ENCODE measurements around the gene CEACAM16. TPM values are rescaled to one million over a fixed set of nuclear protein-coding genes. Genes with fewer than 3 reads are reported as not detected.

Gene CEACAM16
- polyA plus RNA-seq, 1 donor (not counting 4 experiments of a cell fraction or from before 2014, with no cell fraction given): not detected

DNA sequence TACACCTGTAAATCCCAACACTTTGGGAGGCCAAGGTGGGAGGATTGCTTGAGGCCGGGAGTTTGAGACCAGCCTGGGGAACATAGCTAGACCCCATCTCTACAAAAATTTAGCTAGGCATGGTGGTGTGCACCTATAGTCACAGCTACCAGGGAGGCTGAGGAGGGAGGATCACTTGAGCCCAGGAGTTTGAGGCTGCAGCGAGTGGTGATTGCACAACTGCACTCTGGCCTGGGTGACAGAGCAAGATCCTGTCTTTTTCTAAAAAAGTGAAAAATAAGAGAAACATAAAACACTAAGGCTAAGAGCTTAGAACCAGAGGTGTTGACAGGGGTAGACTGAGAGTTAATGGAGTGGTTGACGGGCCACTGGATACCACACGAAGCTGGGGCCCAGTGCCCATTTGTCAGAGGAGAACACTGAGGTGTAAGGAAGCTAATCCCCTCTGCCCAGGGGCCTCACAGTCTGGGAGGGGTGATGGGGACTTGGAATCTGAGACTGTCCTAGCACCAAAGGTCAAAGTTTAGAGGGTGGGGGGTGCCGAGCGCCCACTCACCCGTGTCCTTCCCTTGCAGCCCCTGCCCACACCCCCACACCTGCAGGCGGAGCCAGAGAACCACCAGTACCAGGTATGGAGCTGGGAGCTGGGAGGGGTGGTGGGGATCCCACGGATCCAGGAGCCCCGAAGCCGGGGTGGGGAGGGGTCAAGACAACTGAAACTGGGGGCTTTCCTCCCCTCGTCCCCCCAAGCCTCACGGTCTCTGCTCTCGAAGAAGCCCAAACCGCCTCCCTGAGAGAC lies 16.8 kb upstream of the CEACAM16 start:
- dilution Hi-C loops (cut with MboI; ENCODE audit: extremely low pct_ligation_motif_present, low sequenced_read_pairs): no loop called here
- DNase-seq (ENCODE audit: low read depth, low spot score) (no peak), FAIRE-seq (no peak)
- Histone ChIP-seq H3K4me1 (ENCODE audit: control insufficient read depth, extremely low read depth, insufficient read depth, low read length) (peaks cover 16% of the 10 kb centered on the region), H3K36me3 (ENCODE audit: control insufficient read depth in 2 of 2, extremely low read depth in 1 of 2, insufficient read depth in 2 of 2, low read length in 2 of 2) (peaks cover 0 to 5% of the 10 kb centered on the region in 2 experiments), H3K9me1 (ENCODE audit: control insufficient read depth, extremely low read depth, insufficient read depth, low read length) (no peaks in the 10 kb centered on the region), H3K27me3 (ENCODE audit: control insufficient read depth, extremely low read depth, insufficient read depth, low read length) (no peaks in the 10 kb centered on the region), H3K9me3 (ENCODE audit: control insufficient read depth, low read depth, low read length) (no peaks in the 10 kb centered on the region), H3K27ac (ENCODE audit: control insufficient read depth, insufficient read depth, low read length) (no peak overlapping the region), H3K79me2 (ENCODE audit: control insufficient read depth, insufficient read depth, low read length) (no peaks in the 10 kb centered on the region), H4K20me1 (ENCODE audit: control insufficient read depth, extremely low read depth, insufficient read depth, low read length) (no peaks in the 10 kb centered on the region), H2AFZ (ENCODE audit: control insufficient read depth, low read length) (no peak overlapping the region), H3K4me2 (ENCODE audit: control insufficient read depth, extremely low read depth, insufficient read depth, low read depth, low read length) (no peak overlapping the region), H3K4me3 (ENCODE audit: control insufficient read depth in 2 of 3, extremely low read depth in 1 of 3, insufficient read depth in 2 of 3, low read depth in 1 of 3, low read length in 3 of 3) (no peak overlapping the region), H3K9ac (ENCODE audit: control insufficient read depth, extremely low read depth, insufficient read depth, low read length) (no peak overlapping the region)
- no peak for TF ChIP-seq EZH2 (IDR thresholded peaks at IDR 0.05; ENCODE audit: low read length)
- TF ChIP-seq CTCF (optimal IDR thresholded peaks at IDR 0.05 in 1 of 3, IDR thresholded peaks at IDR 0.05 in 1 of 3, conservative IDR thresholded peaks at IDR 0.05 in 1 of 3; ENCODE audit: extremely low read depth in 1 of 3, insufficient read depth in 2 of 3, low read length in 3 of 3): no peak

DNA sequence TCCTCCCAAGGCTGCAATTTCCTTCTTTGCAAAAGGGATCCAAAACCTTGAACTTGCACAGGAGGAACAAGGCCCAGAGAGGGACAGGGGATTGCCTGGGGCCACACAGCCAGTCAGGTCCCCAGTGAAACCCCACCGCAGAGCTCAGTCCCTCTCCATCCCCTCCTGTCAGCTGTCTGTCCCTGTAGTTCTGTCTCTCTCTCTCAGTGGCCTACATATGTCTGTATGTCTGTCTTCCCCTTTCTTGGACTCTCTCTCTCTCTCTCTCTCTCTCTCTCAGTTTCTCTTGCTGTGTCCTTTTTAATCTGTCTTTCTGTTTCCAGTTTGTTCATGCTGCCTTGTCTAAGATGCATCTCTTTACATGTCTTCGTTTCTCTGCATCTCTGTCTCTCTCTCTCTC lies 16.1 kb upstream of the CEACAM16 start:
- Histone ChIP-seq H3K4me2 (ENCODE audit: control insufficient read depth, extremely low read depth, insufficient read depth, low read depth, low read length) (no peak overlapping the region), H3K4me1 (ENCODE audit: control insufficient read depth, extremely low read depth, insufficient read depth, low read length) (peaks cover 11% of the 10 kb centered on the region)

More for the DNA sequence above, 16.1 kb upstream of the CEACAM16 start:
- H3K27me3 ChIP-seq (ENCODE audit: control insufficient read depth, extremely low read depth, insufficient read depth, low read length): no peaks in the 10 kb centered on the region
- H3K9ac ChIP-seq (ENCODE audit: control insufficient read depth, extremely low read depth, insufficient read depth, low read length): no peak overlapping the region
- FAIRE-seq: no peak
- no peak overlapping the region for H3K4me3 ChIP-seq (ENCODE audit: control insufficient read depth in 2 of 3, extremely low read depth in 1 of 3, insufficient read depth in 2 of 3, low read depth in 1 of 3, low read length in 3 of 3)
- H3K9me1 ChIP-seq (ENCODE audit: control insufficient read depth, extremely low read depth, insufficient read depth, low read length): no peaks in the 10 kb centered on the region
- dilution Hi-C loops (cut with MboI; ENCODE audit: extremely low pct_ligation_motif_present, low sequenced_read_pairs): no loop called here
- no peaks in the 10 kb centered on the region for H3K9me3 ChIP-seq (ENCODE audit: control insufficient read depth, low read depth, low read length)
- TF ChIP-seq EZH2 (IDR thresholded peaks at IDR 0.05; ENCODE audit: low read length) (no peak), CTCF (optimal IDR thresholded peaks at IDR 0.05 in 1 of 3, IDR thresholded peaks at IDR 0.05 in 1 of 3, conservative IDR thresholded peaks at IDR 0.05 in 1 of 3; ENCODE audit: extremely low read depth in 1 of 3, insufficient read depth in 2 of 3, low read length in 3 of 3) (no peak)
- H3K27ac ChIP-seq (ENCODE audit: control insufficient read depth, insufficient read depth, low read length): no peak overlapping the region
- H4K20me1 ChIP-seq (ENCODE audit: control insufficient read depth, extremely low read depth, insufficient read depth, low read length): no peaks in the 10 kb centered on the region
- no peaks in the 10 kb centered on the region for H3K79me2 ChIP-seq (ENCODE audit: control insufficient read depth, insufficient read depth, low read length)
- H2AFZ ChIP-seq (ENCODE audit: control insufficient read depth, low read length): no peak overlapping the region
- peaks cover 0 to 5% of the 10 kb centered on the region in 2 experiments for H3K36me3 ChIP-seq (ENCODE audit: control insufficient read depth in 2 of 2, extremely low read depth in 1 of 2, insufficient read depth in 2 of 2, low read length in 2 of 2)
- no peak for DNase-seq (ENCODE audit: low read depth, low spot score)
